GM12878 (cell line): ENCODE results near the gene ZNF791.

ENCODE experiments used
- CHD2 ChIP-seq: IDR thresholded peaks from 2 replicates; pipeline ENCODE4 v1.6.1; 2011; ENCODE audit warnings: low read depth, low read length, improper control_type of control experiment, borderline replicate concordance
- CREB1 ChIP-seq: IDR thresholded peaks from 2 replicates; pipeline ENCODE4 v1.6.1; 2012; ENCODE audit warnings: low read depth, mild to moderate bottlenecking, inconsistent platforms
- EZH2 ChIP-seq: IDR thresholded peaks from 2 replicates; pipeline ENCODE4 v1.6.1; 2012; ENCODE audit warnings: low read depth, mild to moderate bottlenecking, control low read depth, inconsistent platforms, low read length, borderline replicate concordance; ENCODE audit not compliant: control insufficient read depth
- FOXK2 ChIP-seq: fragments of 450-650 bp; IDR thresholded peaks from 2 replicates; pipeline ENCODE4 v1.6.1; 2017; ENCODE audit warnings: mild to moderate bottlenecking, moderate library complexity
- HCFC1 ChIP-seq: fragments of 150-350 bp; IDR thresholded peaks from 2 replicates; pipeline ENCODE4 v1.6.1; 2014; ENCODE audit warnings: low read length
- HDAC2 ChIP-seq: fragments of 200-600 bp; sonication (generic); IDR thresholded peaks from 2 replicates; pipeline ENCODE4 v1.6.1; 2017
- JUND ChIP-seq: IDR thresholded peaks from 2 replicates; pipeline ENCODE4 v1.6.1; 2012; ENCODE audit warnings: low read depth, mild to moderate bottlenecking, low read length, improper control_type of control experiment, moderate library complexity
- POLR2A ChIP-seq: IDR thresholded peaks from 2 replicates; pipeline ENCODE4 v1.6.1; 2011; ENCODE audit warnings: low read depth, mild to moderate bottlenecking, low read length
- RFX5 ChIP-seq: IDR thresholded peaks from 2 replicates; pipeline ENCODE4 v1.6.1; 2011; ENCODE audit warnings: low read depth, low read length, improper control_type of control experiment
- TAF1 ChIP-seq: IDR thresholded peaks from 2 replicates; pipeline ENCODE4 v1.6.1; 2011; ENCODE audit warnings: mild to moderate bottlenecking, low read depth, low read length, borderline replicate concordance
- TF ChIP-seq, protein P1 (sequence below), 3 experiments: IDR thresholded peaks in 2 of 3; conservative IDR thresholded peaks in 1 of 3; 2 replicates each; pipeline ENCODE4 v1.5.1; 2011; ENCODE audit warnings: low read depth in 3 of 3, low read length in 3 of 3, mild to moderate bottlenecking in 3 of 3, control low read depth in 2 of 3, moderate library complexity in 2 of 3, inconsistent platforms in 1 of 3, mixed read lengths in 1 of 3; ENCODE audit not compliant: control insufficient read depth in 2 of 3, insufficient read depth in 1 of 3; ENCODE audit errors: extremely low read depth in 1 of 3
- TF ChIP-seq, protein P2 (sequence below): IDR thresholded peaks from 2 replicates; pipeline ENCODE4 v1.6.1; 2012; ENCODE audit warnings: low read depth, low read length, improper control_type of control experiment

DNA sequence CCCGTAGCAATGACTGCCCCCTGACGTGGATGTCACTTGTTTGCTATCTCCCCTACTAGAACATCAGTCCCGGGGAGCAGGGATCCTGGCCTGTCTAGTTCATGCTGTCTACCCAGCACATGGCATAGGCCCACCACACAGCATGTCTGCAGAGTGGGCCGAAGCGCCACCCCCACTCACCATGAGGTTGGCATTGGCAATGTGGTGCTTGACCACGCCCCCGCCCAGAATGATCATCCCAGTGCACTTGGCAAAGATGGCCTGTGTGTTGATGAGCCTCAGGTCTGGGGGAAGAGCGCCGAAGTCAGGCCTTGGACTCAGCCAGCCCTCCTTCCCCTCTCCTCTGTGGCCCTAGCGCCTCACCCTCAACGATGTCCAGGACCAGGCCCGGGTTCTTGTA lies 66.2 kb downstream of the ZNF791 start:
- TF ChIP-seq TAF1 (no peak), CREB1 (no peak), HDAC2 (no peak), EZH2 (no peak), POLR2A (peak; percentile 49; the same call in 1 of the 2 replicates), CHD2 (no peak), HCFC1 (no peak), JUND (no peak), FOXK2 (no peak), RFX5 (no peak)
- TF ChIP-seq, protein P1, sequence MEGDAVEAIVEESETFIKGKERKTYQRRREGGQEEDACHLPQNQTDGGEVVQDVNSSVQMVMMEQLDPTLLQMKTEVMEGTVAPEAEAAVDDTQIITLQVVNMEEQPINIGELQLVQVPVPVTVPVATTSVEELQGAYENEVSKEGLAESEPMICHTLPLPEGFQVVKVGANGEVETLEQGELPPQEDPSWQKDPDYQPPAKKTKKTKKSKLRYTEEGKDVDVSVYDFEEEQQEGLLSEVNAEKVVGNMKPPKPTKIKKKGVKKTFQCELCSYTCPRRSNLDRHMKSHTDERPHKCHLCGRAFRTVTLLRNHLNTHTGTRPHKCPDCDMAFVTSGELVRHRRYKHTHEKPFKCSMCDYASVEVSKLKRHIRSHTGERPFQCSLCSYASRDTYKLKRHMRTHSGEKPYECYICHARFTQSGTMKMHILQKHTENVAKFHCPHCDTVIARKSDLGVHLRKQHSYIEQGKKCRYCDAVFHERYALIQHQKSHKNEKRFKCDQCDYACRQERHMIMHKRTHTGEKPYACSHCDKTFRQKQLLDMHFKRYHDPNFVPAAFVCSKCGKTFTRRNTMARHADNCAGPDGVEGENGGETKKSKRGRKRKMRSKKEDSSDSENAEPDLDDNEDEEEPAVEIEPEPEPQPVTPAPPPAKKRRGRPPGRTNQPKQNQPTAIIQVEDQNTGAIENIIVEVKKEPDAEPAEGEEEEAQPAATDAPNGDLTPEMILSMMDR (IDR thresholded peaks at IDR 0.05 in 2 of 3, conservative IDR thresholded peaks at IDR 0.05 in 1 of 3; ENCODE audit: control insufficient read depth in 2 of 3, extremely low read depth in 1 of 3, insufficient read depth in 1 of 3, low read depth in 3 of 3, low read length in 3 of 3), result no peak
- TF ChIP-seq, protein P2, sequence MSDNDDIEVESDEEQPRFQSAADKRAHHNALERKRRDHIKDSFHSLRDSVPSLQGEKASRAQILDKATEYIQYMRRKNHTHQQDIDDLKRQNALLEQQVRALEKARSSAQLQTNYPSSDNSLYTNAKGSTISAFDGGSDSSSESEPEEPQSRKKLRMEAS, result no peak
